WTC11 (cell line): ENCODE measurements around the gene CEACAM18. TPM values are rescaled to one million over a fixed set of nuclear protein-coding genes. Genes with fewer than 3 reads are reported as not detected.

Experiments used
- ATAC-seq: fragments of 200-7000 bp; cut with Tn5 transposase; 2 replicates; pipeline ENCODE4 v1.10.0; 2021; ENCODE audit warnings: mild to moderate bottlenecking, moderate library complexity
- CTCF ChIA-PET: fragments of 300-600 bp; sonication (Branson Sonifier 250); formaldehyde crosslinking; loops from one replicate; lab custom pipeline; 2021; ENCODE audit warnings: antibody characterized with exemption; lab: Charles Lee
- POLR2A ChIA-PET: fragments of 350-600 bp; sonication (Branson Sonifier 250); formaldehyde crosslinking; loops from one replicate; lab custom pipeline; 2021; ENCODE audit warnings: antibody characterized with exemption; lab: Charles Lee
- DNase-seq: peaks from one replicate; pipeline ENCODE4 v3.0.0; 2021; ENCODE audit warnings: low spot score
- H3K27ac Mint-ChIP-seq: 2 replicates; pipeline ENCODE4 v1.8.0; 2021; ENCODE audit warnings: mixed read lengths
- H3K27me3 Mint-ChIP-seq: 2 replicates; pipeline ENCODE4 v1.8.0; 2021; ENCODE audit warnings: low read depth, mild to moderate bottlenecking, moderate library complexity, mixed read lengths
- H3K36me3 Mint-ChIP-seq: 2 replicates; pipeline ENCODE4 v1.8.0; 2021; ENCODE audit warnings: mixed read lengths
- H3K4me1 Mint-ChIP-seq: 2 replicates; pipeline ENCODE4 v1.8.0; 2022; ENCODE audit warnings: mixed read lengths
- H3K4me3 Mint-ChIP-seq: 2 replicates; pipeline ENCODE4 v1.8.0; 2021; ENCODE audit warnings: mild to moderate bottlenecking, moderate library complexity, mixed read lengths
- H3K9me3 Mint-ChIP-seq: 2 replicates; pipeline ENCODE4 v1.8.0; 2021; ENCODE audit warnings: mixed read lengths
- AFF4 ChIP-seq: sonication (generic); formaldehyde crosslinking; IDR thresholded peaks from 2 replicates; pipeline ENCODE4 v1.8.1; 2023; ENCODE audit warnings: mild to moderate bottlenecking, missing genetic modification reagents, borderline replicate concordance
- ATF6 ChIP-seq: sonication (generic); formaldehyde crosslinking; IDR thresholded peaks from 2 replicates; pipeline ENCODE4 v1.8.1; 2023; ENCODE audit warnings: mild to moderate bottlenecking, missing genetic modification reagents
- CDX4 ChIP-seq: fragments of 250-450 bp; sonication (Bioruptor Pico); IDR thresholded peaks from 2 replicates; pipeline ENCODE4 v1.9.0; 2021; ENCODE audit warnings: moderate library complexity, mild to moderate bottlenecking, inconsistent platforms, borderline replicate concordance
- E2F5 ChIP-seq: sonication (generic); formaldehyde crosslinking; IDR thresholded peaks from 2 replicates; pipeline ENCODE4 v1.8.1; 2022; ENCODE audit warnings: mild to moderate bottlenecking, moderate library complexity, missing genetic modification reagents
- ERG ChIP-seq: fragments of 250-450 bp; sonication (Bioruptor Pico); IDR thresholded peaks from 2 replicates; pipeline ENCODE4 v1.8.0; 2021; ENCODE audit warnings: mild to moderate bottlenecking
- FOXJ3 ChIP-seq: sonication (generic); formaldehyde crosslinking; IDR thresholded peaks from 2 replicates; pipeline ENCODE4 v1.9.0; 2021; ENCODE audit warnings: missing genetic modification reagents, mild to moderate bottlenecking, borderline replicate concordance
- OVOL2 ChIP-seq: fragments of 250-450 bp; sonication (Bioruptor Pico); IDR thresholded peaks from 2 replicates; pipeline ENCODE4 v1.9.0; 2021; ENCODE audit warnings: mild to moderate bottlenecking, borderline replicate concordance
- SMAD4 ChIP-seq: sonication (generic); formaldehyde crosslinking; IDR thresholded peaks from 2 replicates; pipeline ENCODE4 v1.8.0; 2022; ENCODE audit warnings: mild to moderate bottlenecking, missing genetic modification reagents
- ZBTB21 ChIP-seq: sonication (generic); formaldehyde crosslinking; IDR thresholded peaks from 2 replicates; pipeline ENCODE4 v1.8.1; 2023; ENCODE audit warnings: mild to moderate bottlenecking, missing genetic modification reagents, borderline replicate concordance
- ZBTB43 ChIP-seq: sonication (generic); formaldehyde crosslinking; IDR thresholded peaks from 2 replicates; pipeline ENCODE4 v1.8.1; 2023; ENCODE audit warnings: mild to moderate bottlenecking, missing genetic modification reagents
- ZNF416 ChIP-seq: fragments of 250-450 bp; sonication (Bioruptor Pico); IDR thresholded peaks from 2 replicates; pipeline ENCODE4 v1.9.0; 2021; ENCODE audit warnings: mild to moderate bottlenecking, inconsistent platforms
- ZNF423 ChIP-seq: fragments of 250-450 bp; sonication (Bioruptor Pico); IDR thresholded peaks from 2 replicates; pipeline ENCODE4 v2.1.2; 2022; ENCODE audit warnings: mild to moderate bottlenecking, moderate library complexity
- ZNF532 ChIP-seq: fragments of 250-450 bp; sonication (Bioruptor Pico); IDR thresholded peaks from 2 replicates; pipeline ENCODE4 v1.9.0; 2021; ENCODE audit warnings: mild to moderate bottlenecking, borderline replicate concordance
- total RNA-seq: library from RNA; stranded (reverse); gene quantifications from 3 replicates; pipeline ENCODE4 v1.2.3, GENCODE V29; 2021

Gene CEACAM18
- total RNA-seq, 1 experiment from 2014 or later, result not detected

- TF ChIP-seq FOXJ3 (no peak), E2F5 (CRISPR knock-in tag) (no peak), CDX4 (CRISPR knock-in tag) (no peak), ZNF532 (CRISPR knock-in tag) (no peak), ATF6 (CRISPR knock-in tag) (no peak), ZBTB43 (CRISPR knock-in tag) (no peak), SMAD4 (CRISPR knock-in tag) (no peak), ZNF423 (CRISPR knock-in tag) (no peak), ERG (CRISPR knock-in tag) (no peak), AFF4 (CRISPR knock-in tag) (no peak)
Observed at GRCh38 chr19:51439021-51439465, 39.3 kb upstream of the CEACAM18 start (continued).

GRCh38 chr19:51440052-51440451 lies 38.3 kb upstream of the CEACAM18 start:
- H3K4me3 Mint-ChIP-seq, result no peak overlapping the region
- CTCF ChIA-PET, result interaction anchor here (1.2 to 4.2 kb wide), 7 partner anchors 19 to 282 kb away, joined by 3 to 39 read pairs (median 6); no protein-coding TSS in a partner anchor
- TF ChIP-seq ZBTB21 (CRISPR knock-in tag), result no peak
- no peak for TF ChIP-seq ZNF416 (CRISPR knock-in tag)
- no peak for TF ChIP-seq ZNF532 (CRISPR knock-in tag)
- TF ChIP-seq OVOL2, result no peak

More at GRCh38 chr19:51440052-51440451, 38.3 kb upstream of the CEACAM18 start:
- DNase-seq, result no peak
- Mint-ChIP-seq H3K9me3 (no peaks in the 10 kb centered on the region), H3K4me1 (peaks cover 6% of the 10 kb centered on the region; the same call in 1 of the 2 replicates), H3K27me3 (peaks cover 44% of the 10 kb centered on the region), H3K36me3 (no peaks in the 10 kb centered on the region), H3K27ac (no peak overlapping the region)
- ATAC-seq, result no peak
- POLR2A ChIA-PET, result no interaction called here
